Neuron (in vitro differentiated cells): ENCODE measurements around the gene FBXL12.
"Not testable (repeated sequence)": the region's sequence is repeated elsewhere in the genome, so short reads cannot be mapped to it uniquely, and the experiment has no call there.

Experiments
- H2AFZ ChIP-seq: one replicate; pipeline ENCODE4 v1.6.1; 2013; ENCODE audit warnings: low read depth, mild to moderate bottlenecking, inconsistent platforms, low read length, moderate library complexity
- H3K27me3 ChIP-seq: one replicate; pipeline ENCODE4 v1.6.1; 2013; ENCODE audit warnings: low read length; ENCODE audit not compliant: insufficient read depth
- H3K36me3 ChIP-seq: one replicate; pipeline ENCODE4 v1.6.1; 2013; ENCODE audit warnings: low read length; ENCODE audit not compliant: insufficient read depth
- H3K4me1 ChIP-seq: one replicate; pipeline ENCODE4 v1.6.1; 2013; ENCODE audit warnings: low read length; ENCODE audit not compliant: insufficient read depth
- H3K4me3 ChIP-seq: 2 replicates; pipeline ENCODE4 v1.5.1; 2013; ENCODE audit warnings: mild to moderate bottlenecking, low read length, moderate library complexity
- H3K9me3 ChIP-seq: one replicate; pipeline ENCODE4 v1.6.1; 2013; ENCODE audit warnings: low read length

FBXL12 gene

DNA sequence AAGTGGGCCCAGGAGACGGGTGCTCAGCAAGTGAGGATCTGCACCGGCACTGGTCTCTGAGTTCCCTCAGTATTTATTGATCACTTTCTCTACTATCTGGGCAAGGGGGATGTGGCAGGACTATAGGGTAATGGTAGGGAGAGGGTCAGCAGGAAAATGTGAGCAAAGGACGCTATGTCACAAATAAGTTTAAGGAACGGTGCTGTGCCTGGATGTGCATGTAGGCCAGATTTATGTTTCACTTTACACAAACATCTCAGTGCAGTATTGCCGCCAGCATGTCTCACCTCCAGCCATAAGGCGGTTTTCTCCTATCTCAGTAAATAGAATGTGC lies 34.7 kb downstream of the FBXL12 start:
- not testable (repeated sequence) for H3K9me3 ChIP-seq, H2AFZ ChIP-seq, H3K36me3 ChIP-seq, H3K27me3 ChIP-seq
- Histone ChIP-seq H3K4me1 (peaks cover 14% of the 10 kb centered on the region), H3K4me3 (peak overlapping the region; percentile 55)

DNA sequence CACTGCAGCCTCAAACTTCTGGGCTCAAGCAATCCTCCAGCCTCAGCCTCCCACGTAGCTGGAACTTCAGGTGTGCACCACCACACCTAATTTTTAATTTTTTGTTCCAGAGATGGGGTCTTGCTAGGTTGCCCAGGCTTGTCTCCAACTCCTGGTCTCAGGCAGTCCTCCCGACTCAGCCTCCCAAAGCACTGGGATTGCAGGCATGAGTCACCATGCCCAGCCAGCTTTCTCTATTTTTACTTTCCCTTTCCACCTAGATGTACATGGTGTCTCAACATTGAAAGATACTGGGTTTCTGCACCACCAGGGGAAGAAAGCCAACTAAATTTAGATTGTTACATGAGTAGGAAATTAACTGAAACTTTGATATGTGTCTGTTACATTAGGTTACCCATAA lies 36.5 kb downstream of the FBXL12 start:
- Histone ChIP-seq H3K36me3 (no peaks in the 10 kb centered on the region), H3K9me3 (peaks cover 2% of the 10 kb centered on the region), H3K27me3 (no peaks in the 10 kb centered on the region), H2AFZ (no peak overlapping the region), H3K4me1 (peaks cover 14% of the 10 kb centered on the region), H3K4me3 (no peak overlapping the region)

DNA sequence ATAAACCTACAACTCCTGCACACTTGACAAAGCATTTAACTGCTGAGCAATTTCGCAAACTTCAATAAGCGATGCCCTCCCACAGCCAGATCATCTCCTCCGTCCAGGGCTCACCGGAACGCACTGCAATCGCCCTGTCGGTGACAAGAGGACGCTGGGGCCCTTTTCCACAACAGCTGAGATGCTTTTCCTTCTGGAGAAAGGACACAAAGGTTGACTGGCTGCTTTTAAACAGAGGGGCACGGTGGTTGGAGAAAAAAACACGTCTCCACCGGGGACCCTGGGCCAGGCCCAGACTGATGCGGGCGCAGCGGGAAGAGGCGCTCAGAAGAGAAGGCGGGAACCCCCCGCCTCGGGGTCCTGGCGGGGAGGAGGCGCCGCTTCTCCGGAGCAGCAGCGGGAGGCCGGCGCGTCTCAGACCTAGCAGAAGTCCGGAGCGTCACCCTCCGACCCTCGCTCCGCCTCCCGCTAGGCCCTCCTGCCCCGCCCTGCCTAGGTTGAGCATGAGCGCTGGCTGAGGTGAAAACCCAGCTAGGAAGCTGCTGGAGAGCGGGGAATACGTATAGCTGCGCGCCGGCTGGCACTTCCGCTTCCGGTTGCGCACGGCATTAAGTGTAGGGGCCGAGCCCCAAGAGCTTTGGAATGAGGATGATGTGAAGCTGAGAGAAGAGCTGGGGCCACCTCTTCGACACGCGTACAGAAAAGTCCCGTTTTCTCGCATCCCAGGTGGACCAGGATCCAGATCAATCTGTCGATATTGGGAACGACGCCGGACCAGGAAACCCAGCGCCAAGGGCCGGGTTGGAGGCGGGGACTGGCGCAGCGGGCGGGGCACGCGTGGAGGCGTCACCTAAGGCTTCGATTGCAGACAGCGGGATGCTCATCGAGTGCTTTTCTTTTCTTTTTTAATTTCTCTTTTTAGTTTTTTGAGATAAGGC lies 50.4 kb downstream of the FBXL12 start, which contains the start of gene ZNF846:
ZNF846 (minus strand) TSS at position 564 of the 938 bp plus-strand sequence. CDS start 3,788 bp downstream, outside the sequence.
- peaks cover 8% of the 10 kb centered on the region for H3K4me1 ChIP-seq
- H3K27me3 ChIP-seq, result no peaks in the 10 kb centered on the region
- peak within 1 kb of the TSS; percentile 85 for H2AFZ ChIP-seq
- H3K4me3 ChIP-seq, result peak within 1 kb of the TSS; percentile 96
- peaks cover 6% of the 10 kb centered on the region for H3K36me3 ChIP-seq
- H3K9me3 ChIP-seq, result peaks cover 4% of the 10 kb centered on the region
